ENCODE results near the gene SLC22A2.

Gene SLC22A2

DNA sequence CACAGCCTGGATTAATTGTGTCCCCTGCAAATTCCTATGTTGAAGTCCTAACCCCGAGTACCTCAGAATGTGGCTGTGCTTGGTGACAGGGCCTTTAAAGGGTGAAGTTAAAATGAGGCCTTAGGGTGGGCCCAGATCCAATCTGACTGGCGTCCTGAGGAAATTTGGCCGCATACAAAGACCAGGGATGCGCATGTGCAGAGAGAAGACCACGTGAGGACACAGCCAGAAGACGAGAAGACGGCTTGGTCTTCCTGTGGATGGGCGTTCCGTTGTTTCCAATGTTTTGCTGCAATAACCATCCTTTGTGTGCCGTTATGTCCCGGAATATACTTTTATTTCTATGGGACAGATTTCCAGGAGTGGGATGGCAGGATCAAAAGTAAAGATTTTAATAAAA lies 40.9 kb upstream of the SLC22A2 start:
- no peak for DNase-seq (ENCODE audit: low spot score)
- in situ Hi-C loops (cut with MboI; ENCODE audit: low pct_unique_long_range_greater_than_20kb, low sequenced_read_pairs, unreplicated experiment), result no loop called here
- no peak for TF ChIP-seq CTCF (IDR thresholded peaks at IDR 0.05; ENCODE audit: extremely low read depth, insufficient read depth, missing control alignments)

- in situ Hi-C loops (cut with MboI; ENCODE audit: low pct_unique_long_range_greater_than_20kb, low sequenced_read_pairs, unreplicated experiment), result no loop called here
- TF ChIP-seq CTCF (IDR thresholded peaks at IDR 0.05; ENCODE audit: extremely low read depth, insufficient read depth, missing control alignments), result no peak
- DNase-seq (ENCODE audit: low spot score), result no peak
Measured at GRCh38 chr6:160298121-160298520, 39.5 kb upstream of the SLC22A2 start.

GRCh38 chr6:160297310-160297709 lies 38.7 kb upstream of the SLC22A2 start:
- in situ Hi-C loops (cut with MboI; ENCODE audit: low pct_unique_long_range_greater_than_20kb, low sequenced_read_pairs, unreplicated experiment), result no loop called here
- peak; percentile 13 for TF ChIP-seq CTCF (IDR thresholded peaks at IDR 0.05; ENCODE audit: extremely low read depth, insufficient read depth, missing control alignments)
- DNase-seq (ENCODE audit: low spot score), result no peak

- no peak for DNase-seq (ENCODE audit: low spot score)
- no peak for TF ChIP-seq CTCF (IDR thresholded peaks at IDR 0.05; ENCODE audit: extremely low read depth, insufficient read depth, missing control alignments)
- in situ Hi-C loops (cut with MboI; ENCODE audit: low pct_unique_long_range_greater_than_20kb, low sequenced_read_pairs, unreplicated experiment), result no loop called here
Measured at GRCh38 chr6:160293844-160294243, 35.2 kb upstream of the SLC22A2 start.

- in situ Hi-C loops (cut with MboI; ENCODE audit: low pct_unique_long_range_greater_than_20kb, low sequenced_read_pairs, unreplicated experiment), result no loop called here
- DNase-seq (ENCODE audit: low spot score), result no peak
- no peak for TF ChIP-seq CTCF (IDR thresholded peaks at IDR 0.05; ENCODE audit: extremely low read depth, insufficient read depth, missing control alignments)
Measured at GRCh38 chr6:160285541-160286105, 27.0 kb upstream of the SLC22A2 start.

DNA sequence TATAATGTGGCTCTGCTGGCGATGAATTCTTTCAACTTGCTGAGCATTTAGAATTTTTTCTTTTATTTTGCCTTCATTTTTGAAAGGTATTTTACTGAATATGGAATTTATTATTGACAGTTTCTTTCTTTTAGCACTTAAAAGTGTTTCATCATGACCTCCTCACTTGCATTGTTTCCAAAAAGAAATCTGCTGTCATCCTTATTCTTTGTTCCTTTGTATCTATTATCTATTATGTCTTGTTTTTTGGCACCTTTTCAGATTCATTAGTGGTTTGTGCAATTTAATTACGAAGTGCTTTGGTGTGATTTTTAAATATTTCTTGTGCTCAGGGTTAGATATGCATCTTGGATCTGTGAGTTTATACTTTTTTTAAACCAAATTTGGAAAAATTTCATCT lies 26.0 kb upstream of the SLC22A2 start:
- in situ Hi-C loops (cut with MboI; ENCODE audit: low pct_unique_long_range_greater_than_20kb, low sequenced_read_pairs, unreplicated experiment), result no loop called here
- no peak for DNase-seq (ENCODE audit: low spot score)
- TF ChIP-seq CTCF (IDR thresholded peaks at IDR 0.05; ENCODE audit: extremely low read depth, insufficient read depth, missing control alignments), result no peak

DNA sequence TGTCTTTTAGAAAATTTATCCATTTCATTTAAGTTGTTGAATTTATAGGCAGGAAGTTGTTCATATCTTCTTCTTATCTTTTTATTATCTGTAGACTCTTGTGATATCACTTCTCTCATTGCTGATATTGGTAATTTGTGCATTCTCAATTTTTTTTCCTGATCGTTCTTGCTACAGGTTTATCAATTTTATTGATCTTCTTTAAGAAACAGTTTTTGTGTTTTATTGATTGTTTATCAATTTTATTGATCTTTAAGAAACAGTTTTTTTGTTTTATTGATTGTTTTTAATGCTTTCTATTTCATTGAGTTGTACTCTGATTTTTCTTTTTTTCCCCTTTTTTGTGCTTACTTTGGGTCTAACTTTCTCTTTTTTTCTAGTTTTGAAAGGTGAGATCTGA lies 23.8 kb upstream of the SLC22A2 start:
- in situ Hi-C loops (cut with MboI; ENCODE audit: low pct_unique_long_range_greater_than_20kb, low sequenced_read_pairs, unreplicated experiment), result no loop called here
- no peak for TF ChIP-seq CTCF (IDR thresholded peaks at IDR 0.05; ENCODE audit: extremely low read depth, insufficient read depth, missing control alignments)
- no peak for DNase-seq (ENCODE audit: low spot score)
